Stimulated activated memory B cell treated with anti-CD40 and anti-IgM and Interleukin-4, amounts not matched to agents 10 μg/mL and 1 μg/mL and 100 μg/mL, for 72 hours (primary cell): Measurements from ENCODE around the gene PPIP5K2.
A peak's percentile ranks its signal among the peaks of the same experiment; 100 is the strongest.

Experiments
- ATAC-seq: fragments of 150-1000 bp; cut with Tn5 transposase; 2 replicates; pipeline ENCODE4 v1.10.0; 2021
- H3K27ac Mint-ChIP-seq: one replicate; pipeline ENCODE4 v1.8.0; 2022; ENCODE audit warnings: mild to moderate bottlenecking, mixed read lengths
- H3K27me3 Mint-ChIP-seq: one replicate; pipeline ENCODE4 v1.8.0; 2022; ENCODE audit warnings: mixed read lengths
- H3K36me3 Mint-ChIP-seq: one replicate; pipeline ENCODE4 v1.8.0; 2022; ENCODE audit warnings: mixed read lengths
- H3K4me1 Mint-ChIP-seq: one replicate; pipeline ENCODE4 v1.8.0; 2022; ENCODE audit warnings: mixed read lengths
- H3K4me3 Mint-ChIP-seq: one replicate; pipeline ENCODE4 v1.8.0; 2022; ENCODE audit warnings: mild to moderate bottlenecking, moderate library complexity, mixed read lengths
- H3K9me3 Mint-ChIP-seq: one replicate; pipeline ENCODE4 v1.8.0; 2022; ENCODE audit warnings: mixed read lengths

The PPIP5K2 gene

GRCh38 chr5:103111468-103111867 is 8.6 kb upstream of the PPIP5K2 start:
- ATAC-seq: no peak
- Mint-ChIP-seq H3K36me3 (peaks cover 13% of the 10 kb centered on the region), H3K27ac (peak overlapping the region; percentile 29), H3K27me3 (no peaks in the 10 kb centered on the region), H3K9me3 (peaks cover 3% of the 10 kb centered on the region), H3K4me3 (no peak overlapping the region), H3K4me1 (peaks cover 40% of the 10 kb centered on the region)

GRCh38 chr5:103112910-103113309 is 7.2 kb upstream of the PPIP5K2 start:
- H3K27me3 Mint-ChIP-seq: no peaks in the 10 kb centered on the region
- H3K9me3 Mint-ChIP-seq: peaks cover 3% of the 10 kb centered on the region
- ATAC-seq: no peak
- no peak overlapping the region for H3K4me3 Mint-ChIP-seq
- H3K4me1 Mint-ChIP-seq: peaks cover 40% of the 10 kb centered on the region
- peaks cover 13% of the 10 kb centered on the region for H3K36me3 Mint-ChIP-seq
- no peak overlapping the region for H3K27ac Mint-ChIP-seq

GRCh38 chr5:103114440-103114839 is 5.7 kb upstream of the PPIP5K2 start:
- no peak overlapping the region for H3K27ac Mint-ChIP-seq
- H3K36me3 Mint-ChIP-seq: peaks cover 13% of the 10 kb centered on the region
- H3K9me3 Mint-ChIP-seq: peaks cover 3% of the 10 kb centered on the region
- H3K27me3 Mint-ChIP-seq: no peaks in the 10 kb centered on the region
- H3K4me3 Mint-ChIP-seq: no peak overlapping the region
- peaks cover 46% of the 10 kb centered on the region for H3K4me1 Mint-ChIP-seq
- no peak for ATAC-seq

- H3K27me3 Mint-ChIP-seq: no peaks in the 10 kb centered on the region
- H3K4me3 Mint-ChIP-seq: no peak overlapping the region
- H3K27ac Mint-ChIP-seq: no peak overlapping the region
- no peaks in the 10 kb centered on the region for H3K9me3 Mint-ChIP-seq
- ATAC-seq: no peak
- peaks cover 8% of the 10 kb centered on the region for H3K36me3 Mint-ChIP-seq
- H3K4me1 Mint-ChIP-seq: peaks cover 45% of the 10 kb centered on the region
These were observed 2.6 kb upstream of the PPIP5K2 start for GRCh38 chr5:103117471-103117991.

- peak overlapping the region; percentile 91 for H3K4me3 Mint-ChIP-seq
- no peaks in the 10 kb centered on the region for H3K9me3 Mint-ChIP-seq
- peaks cover 8% of the 10 kb centered on the region for H3K36me3 Mint-ChIP-seq
- no peak for ATAC-seq
- H3K27ac Mint-ChIP-seq: peak overlapping the region; percentile 97
- peaks cover 39% of the 10 kb centered on the region for H3K4me1 Mint-ChIP-seq
- H3K27me3 Mint-ChIP-seq: no peaks in the 10 kb centered on the region
These were observed 884 bp upstream of the PPIP5K2 start for GRCh38 chr5:103119070-103119764.

GRCh38 chr5:103120607-103121200 is 603 bp downstream of the PPIP5K2 start:
- Mint-ChIP-seq H3K4me3 (peak overlapping the region; percentile 91), H3K27me3 (no peaks in the 10 kb centered on the region), H3K4me1 (peaks cover 34% of the 10 kb centered on the region), H3K9me3 (no peaks in the 10 kb centered on the region), H3K27ac (peak overlapping the region; percentile 97), H3K36me3 (no peaks in the 10 kb centered on the region)
- peak; percentile 1 for ATAC-seq

- no peak for ATAC-seq
- Mint-ChIP-seq H3K36me3 (no peaks in the 10 kb centered on the region), H3K27ac (no peak overlapping the region), H3K4me3 (no peak overlapping the region), H3K27me3 (no peaks in the 10 kb centered on the region), H3K4me1 (peaks cover 43% of the 10 kb centered on the region), H3K9me3 (no peaks in the 10 kb centered on the region)
These were observed 2.1 kb downstream of the PPIP5K2 start for GRCh38 chr5:103122242-103122641.

GRCh38 chr5:103126557-103126956 is 6.5 kb downstream of the PPIP5K2 start:
- Mint-ChIP-seq H3K9me3 (no peaks in the 10 kb centered on the region), H3K4me1 (peaks cover 45% of the 10 kb centered on the region), H3K36me3 (peaks cover 14% of the 10 kb centered on the region), H3K4me3 (no peak overlapping the region), H3K27me3 (no peaks in the 10 kb centered on the region), H3K27ac (no peak overlapping the region)
- ATAC-seq: no peak

GRCh38 chr5:103127292-103127817 is 7.3 kb downstream of the PPIP5K2 start:
- Mint-ChIP-seq H3K27me3 (no peaks in the 10 kb centered on the region), H3K4me3 (no peak overlapping the region), H3K27ac (no peak overlapping the region), H3K4me1 (peaks cover 37% of the 10 kb centered on the region), H3K36me3 (peaks cover 14% of the 10 kb centered on the region), H3K9me3 (no peaks in the 10 kb centered on the region)
- ATAC-seq: no peak

GRCh38 chr5:103128202-103128601 is 8.1 kb downstream of the PPIP5K2 start:
- H3K36me3 Mint-ChIP-seq: peaks cover 14% of the 10 kb centered on the region
- no peaks in the 10 kb centered on the region for H3K9me3 Mint-ChIP-seq
- no peak overlapping the region for H3K4me3 Mint-ChIP-seq
- ATAC-seq: no peak
- peaks cover 29% of the 10 kb centered on the region for H3K4me1 Mint-ChIP-seq
- H3K27ac Mint-ChIP-seq: no peak overlapping the region
- H3K27me3 Mint-ChIP-seq: no peaks in the 10 kb centered on the region

GRCh38 chr5:103132684-103133083 is 12.6 kb downstream of the PPIP5K2 start:
- Mint-ChIP-seq H3K27me3 (no peaks in the 10 kb centered on the region), H3K4me1 (peaks cover 10% of the 10 kb centered on the region), H3K9me3 (no peaks in the 10 kb centered on the region), H3K4me3 (no peak overlapping the region), H3K27ac (no peak overlapping the region), H3K36me3 (peaks cover 20% of the 10 kb centered on the region)
- ATAC-seq: no peak

- H3K27me3 Mint-ChIP-seq: no peaks in the 10 kb centered on the region
- peaks cover 20% of the 10 kb centered on the region for H3K36me3 Mint-ChIP-seq
- no peaks in the 10 kb centered on the region for H3K9me3 Mint-ChIP-seq
- ATAC-seq: no peak
- H3K4me1 Mint-ChIP-seq: peaks cover 8% of the 10 kb centered on the region
- no peak overlapping the region for H3K27ac Mint-ChIP-seq
- H3K4me3 Mint-ChIP-seq: no peak overlapping the region
These were observed 13.1 kb downstream of the PPIP5K2 start for GRCh38 chr5:103133231-103133630.

GRCh38 chr5:103135461-103135860 is 15.4 kb downstream of the PPIP5K2 start:
- H3K4me3 Mint-ChIP-seq: no peak overlapping the region
- H3K4me1 Mint-ChIP-seq: peaks cover 7% of the 10 kb centered on the region
- no peaks in the 10 kb centered on the region for H3K27me3 Mint-ChIP-seq
- no peak overlapping the region for H3K27ac Mint-ChIP-seq
- H3K36me3 Mint-ChIP-seq: peaks cover 21% of the 10 kb centered on the region
- ATAC-seq: no peak
- H3K9me3 Mint-ChIP-seq: no peaks in the 10 kb centered on the region

- no peaks in the 10 kb centered on the region for H3K27me3 Mint-ChIP-seq
- H3K4me3 Mint-ChIP-seq: no peak overlapping the region
- no peaks in the 10 kb centered on the region for H3K9me3 Mint-ChIP-seq
- no peak for ATAC-seq
- H3K36me3 Mint-ChIP-seq: peaks cover 26% of the 10 kb centered on the region
- H3K4me1 Mint-ChIP-seq: no peaks in the 10 kb centered on the region
- H3K27ac Mint-ChIP-seq: no peak overlapping the region
These were observed 18.1 kb downstream of the PPIP5K2 start for GRCh38 chr5:103138202-103138690.

GRCh38 chr5:103139264-103139865 is 19.3 kb downstream of the PPIP5K2 start:
- peaks cover 26% of the 10 kb centered on the region for H3K36me3 Mint-ChIP-seq
- no peaks in the 10 kb centered on the region for H3K9me3 Mint-ChIP-seq
- H3K27ac Mint-ChIP-seq: no peak overlapping the region
- no peaks in the 10 kb centered on the region for H3K4me1 Mint-ChIP-seq
- peak; percentile 81 for ATAC-seq
- no peaks in the 10 kb centered on the region for H3K27me3 Mint-ChIP-seq
- no peak overlapping the region for H3K4me3 Mint-ChIP-seq
